ENCODE data around the gene ONECUT2.

The ONECUT2 gene

GRCh38 chr18:57409650-57410049, 25.5 kb upstream of the ONECUT2 start:
- no peak for TF ChIP-seq CTCF (IDR thresholded peaks at IDR 0.05; ENCODE audit: low read length, missing control alignments)
- no peak overlapping the region for H3K4me3 ChIP-seq (replicated peaks; ENCODE audit: low read depth, low read length)
- no peak for DNase-seq (ENCODE audit: low read depth)

GRCh38 chr18:57410749-57411148, 24.4 kb upstream of the ONECUT2 start:
- H3K4me3 ChIP-seq (replicated peaks; ENCODE audit: low read depth, low read length): no peak overlapping the region
- no peak for TF ChIP-seq CTCF (IDR thresholded peaks at IDR 0.05; ENCODE audit: low read length, missing control alignments)
- DNase-seq (ENCODE audit: low read depth): no peak

- H3K4me3 ChIP-seq (replicated peaks; ENCODE audit: low read depth, low read length): no peak overlapping the region
- no peak for DNase-seq (ENCODE audit: low read depth)
- no peak for TF ChIP-seq CTCF (IDR thresholded peaks at IDR 0.05; ENCODE audit: low read length, missing control alignments)
These were observed 18.6 kb upstream of the ONECUT2 start for GRCh38 chr18:57416542-57416941.

DNA sequence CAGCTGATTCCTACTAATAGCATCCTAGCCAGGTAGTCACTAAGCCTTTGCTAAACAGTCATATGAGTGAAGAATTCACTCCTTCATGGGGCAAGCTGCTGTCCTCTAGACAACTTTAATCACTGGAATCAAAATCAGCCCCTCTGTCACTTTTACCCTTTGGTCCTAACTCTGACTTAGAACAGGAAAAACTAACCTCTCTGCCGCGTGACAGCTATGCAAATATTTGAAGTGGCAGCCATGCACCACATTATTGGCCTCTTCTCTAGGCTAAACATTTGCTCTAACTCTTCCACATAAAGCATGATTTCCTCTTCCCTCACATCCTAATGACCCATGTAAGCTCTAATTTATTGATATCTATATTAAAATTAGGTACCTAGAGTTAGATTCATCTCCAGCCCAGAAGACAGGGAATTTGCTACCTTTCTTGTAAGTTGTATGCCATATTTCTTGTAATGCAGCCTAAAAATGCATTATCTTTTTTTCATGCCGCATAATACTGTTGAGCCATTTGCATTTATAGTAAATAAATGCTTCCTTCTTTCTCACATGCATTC, 12.8 kb upstream of the ONECUT2 start:
- no peak overlapping the region for H3K4me3 ChIP-seq (replicated peaks; ENCODE audit: low read depth, low read length)
- TF ChIP-seq CTCF (IDR thresholded peaks at IDR 0.05; ENCODE audit: low read length, missing control alignments): no peak
- DNase-seq (ENCODE audit: low read depth): no peak

GRCh38 chr18:57423821-57424220, 11.4 kb upstream of the ONECUT2 start:
- no peak overlapping the region for H3K4me3 ChIP-seq (replicated peaks; ENCODE audit: low read depth, low read length)
- DNase-seq (ENCODE audit: low read depth): no peak
- TF ChIP-seq CTCF (IDR thresholded peaks at IDR 0.05; ENCODE audit: low read length, missing control alignments): no peak

DNA sequence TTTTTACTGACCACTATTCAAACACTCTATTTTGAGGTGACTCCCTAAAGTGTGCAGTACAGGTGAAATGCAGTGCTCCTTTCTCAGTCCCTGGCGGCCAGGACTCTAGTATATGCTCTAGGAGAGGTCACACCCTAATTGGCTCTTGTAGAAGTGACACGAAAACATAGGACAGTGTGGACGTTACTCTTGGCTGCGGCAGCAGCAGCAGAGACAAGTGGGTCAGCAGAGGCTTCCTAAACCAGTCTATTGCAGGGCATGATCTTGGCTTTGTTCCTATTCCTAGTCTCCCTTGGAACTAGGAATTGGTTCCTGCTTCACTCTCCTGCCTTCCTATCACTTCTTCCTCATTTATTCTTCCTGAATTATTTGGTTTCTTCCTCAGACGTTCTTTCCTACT, 10.1 kb upstream of the ONECUT2 start:
- no peak overlapping the region for H3K4me3 ChIP-seq (replicated peaks; ENCODE audit: low read depth, low read length)
- no peak for DNase-seq (ENCODE audit: low read depth)
- TF ChIP-seq CTCF (IDR thresholded peaks at IDR 0.05; ENCODE audit: low read length, missing control alignments): no peak

- H3K4me3 ChIP-seq (replicated peaks; ENCODE audit: low read depth, low read length): no peak overlapping the region
- DNase-seq (ENCODE audit: low read depth): no peak
- TF ChIP-seq CTCF (IDR thresholded peaks at IDR 0.05; ENCODE audit: low read length, missing control alignments): no peak
These were observed 9.0 kb upstream of the ONECUT2 start for GRCh38 chr18:57426187-57426586.

Measured in fibroblast of pulmonary artery (primary cell).